ENCODE data around the gene FNDC3B.

DNA sequence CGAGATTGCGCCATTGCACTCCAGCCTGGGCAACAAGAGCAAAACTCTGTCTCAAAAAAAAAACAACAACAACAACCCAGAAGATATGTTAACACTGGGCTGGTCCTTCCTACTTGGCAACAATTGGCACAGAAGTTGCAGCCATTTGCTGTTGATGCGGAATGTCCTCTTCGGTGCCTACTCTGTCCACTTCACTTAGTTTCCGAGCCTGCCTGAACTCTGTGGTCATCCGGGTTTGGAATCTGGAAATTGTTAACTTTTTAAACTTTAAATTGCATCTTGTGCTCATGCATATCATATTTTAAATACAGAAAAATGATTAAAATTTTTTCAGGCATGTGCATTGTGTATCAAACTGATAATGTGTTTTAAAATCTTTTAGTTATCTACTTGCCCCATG lies 81.5 kb downstream of the FNDC3B start:
- TF ChIP-seq, protein P1, sequence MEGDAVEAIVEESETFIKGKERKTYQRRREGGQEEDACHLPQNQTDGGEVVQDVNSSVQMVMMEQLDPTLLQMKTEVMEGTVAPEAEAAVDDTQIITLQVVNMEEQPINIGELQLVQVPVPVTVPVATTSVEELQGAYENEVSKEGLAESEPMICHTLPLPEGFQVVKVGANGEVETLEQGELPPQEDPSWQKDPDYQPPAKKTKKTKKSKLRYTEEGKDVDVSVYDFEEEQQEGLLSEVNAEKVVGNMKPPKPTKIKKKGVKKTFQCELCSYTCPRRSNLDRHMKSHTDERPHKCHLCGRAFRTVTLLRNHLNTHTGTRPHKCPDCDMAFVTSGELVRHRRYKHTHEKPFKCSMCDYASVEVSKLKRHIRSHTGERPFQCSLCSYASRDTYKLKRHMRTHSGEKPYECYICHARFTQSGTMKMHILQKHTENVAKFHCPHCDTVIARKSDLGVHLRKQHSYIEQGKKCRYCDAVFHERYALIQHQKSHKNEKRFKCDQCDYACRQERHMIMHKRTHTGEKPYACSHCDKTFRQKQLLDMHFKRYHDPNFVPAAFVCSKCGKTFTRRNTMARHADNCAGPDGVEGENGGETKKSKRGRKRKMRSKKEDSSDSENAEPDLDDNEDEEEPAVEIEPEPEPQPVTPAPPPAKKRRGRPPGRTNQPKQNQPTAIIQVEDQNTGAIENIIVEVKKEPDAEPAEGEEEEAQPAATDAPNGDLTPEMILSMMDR (IDR thresholded peaks at IDR 0.05; ENCODE audit: extremely low read depth in 1 of 2, insufficient read depth in 1 of 2, low read depth in 1 of 2, low read length in 2 of 2): no peak
- TF ChIP-seq POLR2A (IDR thresholded peaks at IDR 0.05; ENCODE audit: low read depth, low read length): no peak
- TF ChIP-seq, protein P2, sequence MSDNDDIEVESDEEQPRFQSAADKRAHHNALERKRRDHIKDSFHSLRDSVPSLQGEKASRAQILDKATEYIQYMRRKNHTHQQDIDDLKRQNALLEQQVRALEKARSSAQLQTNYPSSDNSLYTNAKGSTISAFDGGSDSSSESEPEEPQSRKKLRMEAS (IDR thresholded peaks at IDR 0.05; ENCODE audit: insufficient read depth, insufficient read length): no peak
- TF ChIP-seq EZH2 (IDR thresholded peaks at IDR 0.05; ENCODE audit: borderline replicate concordance, low read depth, low read length, severe bottlenecking): no peak
- TF ChIP-seq POLR2AphosphoS5 (IDR thresholded peaks at IDR 0.05; ENCODE audit: insufficient read depth, low read depth, low read length): no peak
- no peak for TF ChIP-seq MYC (IDR thresholded peaks at IDR 0.05; ENCODE audit: low read depth, low read length)
